GM12891 (cell line): ENCODE results near the gene ADPRM.

Experiments used
- POLR2A ChIP-seq: IDR thresholded peaks from 2 replicates; pipeline ENCODE4 v1.6.1; 2011; ENCODE audit warnings: low read depth, low read length, control low read depth
- SPI1 ChIP-seq: IDR thresholded peaks from 2 replicates; pipeline ENCODE4 v1.6.1; 2011; ENCODE audit warnings: low read depth, low read length, control low read depth
- TAF1 ChIP-seq: IDR thresholded peaks from 2 replicates; pipeline ENCODE4 v1.6.1; 2011; ENCODE audit warnings: low read depth, low read length, control low read depth

DNA sequence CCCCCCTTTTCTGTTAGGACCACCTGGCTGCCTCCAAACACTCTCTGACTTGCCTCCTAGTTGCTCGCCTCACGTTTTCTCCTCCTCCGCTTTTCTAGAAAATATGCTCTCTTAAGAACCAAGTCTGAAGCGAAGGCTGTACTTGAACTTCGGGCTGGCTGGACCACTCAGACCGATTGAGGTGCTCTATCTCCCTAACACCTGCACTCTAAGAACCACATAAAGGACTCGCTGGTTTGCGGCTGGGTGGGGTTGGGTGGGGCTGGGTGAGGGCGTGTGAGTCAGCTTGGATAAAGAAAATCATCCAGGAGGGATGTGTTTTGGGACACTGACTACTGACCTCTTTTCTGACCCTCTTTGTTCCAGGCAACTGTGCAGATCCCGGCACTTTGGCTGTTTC lies 55.3 kb downstream of the ADPRM start:
- TF ChIP-seq POLR2A (no peak), TAF1 (no peak), SPI1 (no peak)
